K562 (cell line): ENCODE results near the gene ARHGEF12. TPM values are rescaled to one million over a fixed set of nuclear protein-coding genes. Genes with fewer than 3 reads are reported as not detected.

ENCODE experiments used
- BDP1 ChIP-seq: IDR thresholded peaks from 3 replicates; pipeline ENCODE4 v1.6.1; 2011; ENCODE audit not compliant: insufficient read length, insufficient read depth
- CBX5 ChIP-seq: IDR thresholded peaks from 2 replicates; pipeline ENCODE4 v1.6.1; 2014; ENCODE audit warnings: low read depth, borderline replicate concordance
- CXXC5 ChIP-seq: fragments of 250-450 bp; sonication (Bioruptor Pico); IDR thresholded peaks from 2 replicates; pipeline ENCODE4 v1.8.0; 2022; ENCODE audit warnings: inconsistent platforms, mild to moderate bottlenecking, moderate library complexity
- EHMT2 ChIP-seq: fragments of 450-650 bp; IDR thresholded peaks from 2 replicates; pipeline ENCODE4 v1.6.1; 2018; ENCODE audit warnings: antibody characterized with exemption
- ETV6 ChIP-seq, 3 experiments: fragments of 150-350 bp in 1 of 3; sonication (generic) in 1 of 3; formaldehyde crosslinking in 1 of 3; IDR thresholded peaks; 2 replicates each; pipeline versions ENCODE4 v1.6.1 to v1.8.0; 2014 to 2022; ENCODE audit warnings: borderline replicate concordance in 2 of 3, low read depth in 2 of 3, antibody characterized with exemption in 1 of 3, low read length in 1 of 3, mild to moderate bottlenecking in 1 of 3, missing genetic modification reagents in 1 of 3
- FOXK2 ChIP-seq, 2 experiments: fragments of 450-650 bp; IDR thresholded peaks in 1 of 2; conservative IDR thresholded peaks in 1 of 2; 2 replicates each; pipeline ENCODE4 v1.6.1; 2016; ENCODE audit warnings: low read depth in 2 of 2, mild to moderate bottlenecking in 1 of 2
- MAFK ChIP-seq: IDR thresholded peaks from 2 replicates; pipeline ENCODE4 v1.6.1; 2011; ENCODE audit warnings: low read length, improper control_type of control experiment
- MAZ ChIP-seq, 2 experiments: fragments of 450-650 bp in 1 of 2; sonication (generic) in 1 of 2; formaldehyde crosslinking; IDR thresholded peaks in 1 of 2; conservative IDR thresholded peaks in 1 of 2; 2 replicates each; pipeline versions ENCODE4 v1.4.0 to v1.5.0; 2020; ENCODE audit warnings: mild to moderate bottlenecking in 1 of 2, missing genetic modification reagents in 1 of 2
- MCM7 ChIP-seq, 2 experiments: fragments of 450-650 bp; IDR thresholded peaks; 2 replicates each; pipeline ENCODE4 v1.6.1; 2016 to 2018
- NFE2L1 ChIP-seq: fragments of 450-650 bp; IDR thresholded peaks from 2 replicates; pipeline ENCODE4 v1.6.1; 2016; ENCODE audit warnings: missing genetic modification characterization, low read depth, mild to moderate bottlenecking, missing compliant biosample characterization, moderate library complexity, borderline replicate concordance
- PHF21A ChIP-seq: fragments of 450-650 bp; IDR thresholded peaks from 2 replicates; pipeline ENCODE4 v1.6.1; 2017; ENCODE audit warnings: low read depth, borderline replicate concordance
- RB1 ChIP-seq: fragments of 450-650 bp; IDR thresholded peaks from 2 replicates; pipeline ENCODE4 v1.6.1; 2017; ENCODE audit warnings: low read depth, mild to moderate bottlenecking
- RFX7 ChIP-seq: fragments of 250-450 bp; sonication (Bioruptor Pico); IDR thresholded peaks from 2 replicates; pipeline ENCODE4 v1.5.1; 2021; ENCODE audit warnings: mild to moderate bottlenecking
- RNF2 ChIP-seq: sonication (generic); IDR thresholded peaks from 2 replicates; pipeline ENCODE4 v1.6.1; 2016
- SMAD4 ChIP-seq: fragments of 250-450 bp; sonication (Bioruptor Pico); conservative IDR thresholded peaks from 2 replicates; pipeline ENCODE4 v1.8.0; 2021; ENCODE audit warnings: inconsistent platforms, mild to moderate bottlenecking, moderate library complexity
- ZNF121 ChIP-seq: sonication (generic); formaldehyde crosslinking; conservative IDR thresholded peaks from 2 replicates; pipeline ENCODE4 v1.8.0; 2022; ENCODE audit warnings: missing genetic modification reagents
- ZNF3 ChIP-seq: fragments of 250-450 bp; sonication (Bioruptor Pico); IDR thresholded peaks from 2 replicates; pipeline ENCODE4 v1.5.0; 2021; ENCODE audit warnings: mild to moderate bottlenecking, moderate library complexity
- ZNF384 ChIP-seq: IDR thresholded peaks from 2 replicates; pipeline ENCODE4 v1.6.1; 2012; ENCODE audit warnings: low read depth, low read length, improper control_type of control experiment
- ZNF707 ChIP-seq: fragments of 250-450 bp; sonication (Bioruptor Pico); conservative IDR thresholded peaks from 2 replicates; pipeline ENCODE4 v1.8.0; 2022; ENCODE audit warnings: inconsistent platforms, mild to moderate bottlenecking, moderate library complexity
- polyA plus RNA-seq, 8 experiments: library from polyadenylated mRNA; depleted of rRNA in 4 of 8; stranded (reverse) in 5 of 8; unstranded in 3 of 8; fragments of >200 nt; fragmentation: Nextera tagmentation in 2 of 8; fragmentation: Illumina TruSeq in 1 of 8; extraction: Ambion mirVana in 2 of 8; extraction: Trizol in 1 of 8; gene quantifications; 2 replicates each; pipeline versions ENCODE4 v1.2.1 to v1.2.3, GENCODE V29; 2011 to 2014; ENCODE audit warnings: inconsistent platforms in 1 of 8, missing spikeins in 1 of 8
- total RNA-seq, 7 experiments: library from RNA; depleted of rRNA in 6 of 7; stranded (reverse); fragments of >200 nt in 6 of 7; fragmentation: Illumina TruSeq in 2 of 7; extraction: Trizol in 2 of 7; gene quantifications; 2 replicates each; pipeline versions ENCODE4 v1.2.1 to v1.2.3, GENCODE V29; 2011 to 2021; ENCODE audit warnings: low replicate concordance in 1 of 7
- TF ChIP-seq, protein P1 (sequence below): fragments of 150-350 bp; IDR thresholded peaks from 2 replicates; pipeline ENCODE4 v1.6.1; 2014; ENCODE audit warnings: low read depth, mild to moderate bottlenecking, low read length, borderline replicate concordance
- TF ChIP-seq, protein P2 (sequence below): fragments of 200-400 bp; formaldehyde crosslinking; IDR thresholded peaks from 2 replicates; pipeline ENCODE4 v1.6.1; 2017; ENCODE audit warnings: mild to moderate bottlenecking, low read depth, low read length, moderate library complexity
- TF ChIP-seq, protein P3 (sequence below): sonication (generic); formaldehyde crosslinking; IDR thresholded peaks from 2 replicates; pipeline ENCODE4 v1.8.1; 2022; ENCODE audit warnings: missing genetic modification reagents

The ARHGEF12 gene
- total and polyA plus RNA-seq, 9 of the 15 experiments (the other 6 are each of a cell fraction or from before 2014, with no cell fraction given): 3.5 to 51.7 (median 29.5) TPM

- TF ChIP-seq NFE2L1 (tag) (no peak), BDP1 (no peak), RB1 (no peak), MCM7 (IDR thresholded peaks at IDR 0.05) (no peak), CBX5 (no peak), FOXK2 (conservative IDR thresholded peaks at IDR 0.05 in 1 of 2, IDR thresholded peaks at IDR 0.05 in 1 of 2; ENCODE audit: low read depth in 2 of 2) (no peak), ZNF3 (CRISPR knock-in tag) (no peak), ZNF121 (CRISPR knock-in tag) (no peak), ZNF384 (peak; percentile 51; the same call in 1 of the 2 replicates), RFX7 (CRISPR knock-in tag) (no peak), ETV6 (IDR thresholded peaks at IDR 0.05; ENCODE audit: borderline replicate concordance in 1 of 2, low read depth in 2 of 2, low read length in 1 of 2) (peak in 1 of 2 experiments; percentile 90; a peak in 2 of 4 replicates), ETV6 (CRISPR knock-in tag; IDR thresholded peaks at IDR 0.05; ENCODE audit: borderline replicate concordance) (no peak), CXXC5 (no peak; the same call in 1 of the 2 replicates), MAFK (0 out of 2 replicates have a peak, but pooled peaks have one; percentile 54), SMAD4 (CRISPR knock-in tag) (peak; percentile 92), MAZ (CRISPR knock-in tag; conservative IDR thresholded peaks at IDR 0.05 in 1 of 2, IDR thresholded peaks at IDR 0.05 in 1 of 2) (no peak), EHMT2 (no peak), PHF21A (no peak), ZNF707 (CRISPR knock-in tag) (no peak), RNF2 (peak; percentile 89)
- TF ChIP-seq, protein P1, sequence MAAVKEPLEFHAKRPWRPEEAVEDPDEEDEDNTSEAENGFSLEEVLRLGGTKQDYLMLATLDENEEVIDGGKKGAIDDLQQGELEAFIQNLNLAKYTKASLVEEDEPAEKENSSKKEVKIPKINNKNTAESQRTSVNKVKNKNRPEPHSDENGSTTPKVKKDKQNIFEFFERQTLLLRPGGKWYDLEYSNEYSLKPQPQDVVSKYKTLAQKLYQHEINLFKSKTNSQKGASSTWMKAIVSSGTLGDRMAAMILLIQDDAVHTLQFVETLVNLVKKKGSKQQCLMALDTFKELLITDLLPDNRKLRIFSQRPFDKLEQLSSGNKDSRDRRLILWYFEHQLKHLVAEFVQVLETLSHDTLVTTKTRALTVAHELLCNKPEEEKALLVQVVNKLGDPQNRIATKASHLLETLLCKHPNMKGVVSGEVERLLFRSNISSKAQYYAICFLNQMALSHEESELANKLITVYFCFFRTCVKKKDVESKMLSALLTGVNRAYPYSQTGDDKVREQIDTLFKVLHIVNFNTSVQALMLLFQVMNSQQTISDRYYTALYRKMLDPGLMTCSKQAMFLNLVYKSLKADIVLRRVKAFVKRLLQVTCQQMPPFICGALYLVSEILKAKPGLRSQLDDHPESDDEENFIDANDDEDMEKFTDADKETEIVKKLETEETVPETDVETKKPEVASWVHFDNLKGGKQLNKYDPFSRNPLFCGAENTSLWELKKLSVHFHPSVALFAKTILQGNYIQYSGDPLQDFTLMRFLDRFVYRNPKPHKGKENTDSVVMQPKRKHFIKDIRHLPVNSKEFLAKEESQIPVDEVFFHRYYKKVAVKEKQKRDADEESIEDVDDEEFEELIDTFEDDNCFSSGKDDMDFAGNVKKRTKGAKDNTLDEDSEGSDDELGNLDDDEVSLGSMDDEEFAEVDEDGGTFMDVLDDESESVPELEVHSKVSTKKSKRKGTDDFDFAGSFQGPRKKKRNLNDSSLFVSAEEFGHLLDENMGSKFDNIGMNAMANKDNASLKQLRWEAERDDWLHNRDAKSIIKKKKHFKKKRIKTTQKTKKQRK: no peak
- TF ChIP-seq, protein P2, sequence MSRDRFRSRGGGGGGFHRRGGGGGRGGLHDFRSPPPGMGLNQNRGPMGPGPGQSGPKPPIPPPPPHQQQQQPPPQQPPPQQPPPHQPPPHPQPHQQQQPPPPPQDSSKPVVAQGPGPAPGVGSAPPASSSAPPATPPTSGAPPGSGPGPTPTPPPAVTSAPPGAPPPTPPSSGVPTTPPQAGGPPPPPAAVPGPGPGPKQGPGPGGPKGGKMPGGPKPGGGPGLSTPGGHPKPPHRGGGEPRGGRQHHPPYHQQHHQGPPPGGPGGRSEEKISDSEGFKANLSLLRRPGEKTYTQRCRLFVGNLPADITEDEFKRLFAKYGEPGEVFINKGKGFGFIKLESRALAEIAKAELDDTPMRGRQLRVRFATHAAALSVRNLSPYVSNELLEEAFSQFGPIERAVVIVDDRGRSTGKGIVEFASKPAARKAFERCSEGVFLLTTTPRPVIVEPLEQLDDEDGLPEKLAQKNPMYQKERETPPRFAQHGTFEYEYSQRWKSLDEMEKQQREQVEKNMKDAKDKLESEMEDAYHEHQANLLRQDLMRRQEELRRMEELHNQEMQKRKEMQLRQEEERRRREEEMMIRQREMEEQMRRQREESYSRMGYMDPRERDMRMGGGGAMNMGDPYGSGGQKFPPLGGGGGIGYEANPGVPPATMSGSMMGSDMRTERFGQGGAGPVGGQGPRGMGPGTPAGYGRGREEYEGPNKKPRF: no peak
- TF ChIP-seq, protein P3, sequence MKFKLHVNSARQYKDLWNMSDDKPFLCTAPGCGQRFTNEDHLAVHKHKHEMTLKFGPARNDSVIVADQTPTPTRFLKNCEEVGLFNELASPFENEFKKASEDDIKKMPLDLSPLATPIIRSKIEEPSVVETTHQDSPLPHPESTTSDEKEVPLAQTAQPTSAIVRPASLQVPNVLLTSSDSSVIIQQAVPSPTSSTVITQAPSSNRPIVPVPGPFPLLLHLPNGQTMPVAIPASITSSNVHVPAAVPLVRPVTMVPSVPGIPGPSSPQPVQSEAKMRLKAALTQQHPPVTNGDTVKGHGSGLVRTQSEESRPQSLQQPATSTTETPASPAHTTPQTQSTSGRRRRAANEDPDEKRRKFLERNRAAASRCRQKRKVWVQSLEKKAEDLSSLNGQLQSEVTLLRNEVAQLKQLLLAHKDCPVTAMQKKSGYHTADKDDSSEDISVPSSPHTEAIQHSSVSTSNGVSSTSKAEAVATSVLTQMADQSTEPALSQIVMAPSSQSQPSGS: no peak
Observed at GRCh38 chr11:120344302-120345004, 8.2 kb downstream of the ARHGEF12 start (continued).
